ENCODE results near the gene MYO5B.
A peak's percentile ranks its signal among the peaks of the same experiment; 100 is the strongest.

Gene MYO5B

DNA sequence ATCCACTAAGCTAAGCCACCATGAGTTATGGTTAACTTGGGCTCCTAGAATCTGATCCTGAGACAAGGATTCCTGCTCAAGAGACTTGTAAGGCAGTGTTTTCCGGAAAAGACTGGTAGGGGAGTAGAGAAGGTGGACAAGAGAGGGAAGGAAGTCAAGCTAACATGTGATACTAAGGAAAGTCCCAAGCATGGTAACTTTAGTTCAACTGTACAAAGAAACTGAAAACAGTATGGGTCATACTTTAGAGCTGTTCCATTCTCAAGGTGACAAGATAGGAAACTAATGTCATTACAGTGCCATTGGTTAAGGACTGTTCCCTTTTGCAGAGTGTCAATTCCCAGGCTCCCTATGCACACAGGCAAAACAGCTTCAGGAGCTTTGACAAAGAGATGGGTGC lies 5.8 kb downstream of the MYO5B start:
- DNase-seq (ENCODE audit: low read depth): peak; percentile 47
- TF ChIP-seq, protein P1, sequence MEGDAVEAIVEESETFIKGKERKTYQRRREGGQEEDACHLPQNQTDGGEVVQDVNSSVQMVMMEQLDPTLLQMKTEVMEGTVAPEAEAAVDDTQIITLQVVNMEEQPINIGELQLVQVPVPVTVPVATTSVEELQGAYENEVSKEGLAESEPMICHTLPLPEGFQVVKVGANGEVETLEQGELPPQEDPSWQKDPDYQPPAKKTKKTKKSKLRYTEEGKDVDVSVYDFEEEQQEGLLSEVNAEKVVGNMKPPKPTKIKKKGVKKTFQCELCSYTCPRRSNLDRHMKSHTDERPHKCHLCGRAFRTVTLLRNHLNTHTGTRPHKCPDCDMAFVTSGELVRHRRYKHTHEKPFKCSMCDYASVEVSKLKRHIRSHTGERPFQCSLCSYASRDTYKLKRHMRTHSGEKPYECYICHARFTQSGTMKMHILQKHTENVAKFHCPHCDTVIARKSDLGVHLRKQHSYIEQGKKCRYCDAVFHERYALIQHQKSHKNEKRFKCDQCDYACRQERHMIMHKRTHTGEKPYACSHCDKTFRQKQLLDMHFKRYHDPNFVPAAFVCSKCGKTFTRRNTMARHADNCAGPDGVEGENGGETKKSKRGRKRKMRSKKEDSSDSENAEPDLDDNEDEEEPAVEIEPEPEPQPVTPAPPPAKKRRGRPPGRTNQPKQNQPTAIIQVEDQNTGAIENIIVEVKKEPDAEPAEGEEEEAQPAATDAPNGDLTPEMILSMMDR (IDR thresholded peaks at IDR 0.05; ENCODE audit: insufficient read depth, low read depth, low read length, missing control alignments): no peak
- H3K4me3 ChIP-seq (ENCODE audit: low read depth, low read length): no peak overlapping the region

DNA sequence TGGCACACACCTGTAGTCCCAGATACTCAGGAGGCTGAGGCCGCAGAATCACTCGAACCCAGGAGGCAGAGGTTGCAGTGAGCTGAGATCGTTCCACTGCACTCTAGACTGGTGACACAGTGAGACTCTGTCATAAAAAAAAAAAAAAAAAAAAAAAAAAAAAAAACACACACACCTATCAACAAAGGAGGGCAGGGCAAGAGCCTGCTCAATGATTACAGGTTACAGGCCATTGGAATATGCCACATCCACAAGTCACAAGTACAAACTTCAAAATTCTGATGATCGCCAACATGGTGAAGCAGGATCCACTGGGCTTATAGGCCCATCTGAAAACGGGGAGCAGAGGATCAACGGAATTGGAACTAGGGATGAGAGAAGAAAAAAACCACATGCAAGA lies 6.3 kb downstream of the MYO5B start:
- DNase-seq (ENCODE audit: low read depth): no peak
- TF ChIP-seq, protein P1 (IDR thresholded peaks at IDR 0.05; ENCODE audit: insufficient read depth, low read depth, low read length, missing control alignments): no peak
- H3K4me3 ChIP-seq (ENCODE audit: low read depth, low read length): no peak overlapping the region

DNA sequence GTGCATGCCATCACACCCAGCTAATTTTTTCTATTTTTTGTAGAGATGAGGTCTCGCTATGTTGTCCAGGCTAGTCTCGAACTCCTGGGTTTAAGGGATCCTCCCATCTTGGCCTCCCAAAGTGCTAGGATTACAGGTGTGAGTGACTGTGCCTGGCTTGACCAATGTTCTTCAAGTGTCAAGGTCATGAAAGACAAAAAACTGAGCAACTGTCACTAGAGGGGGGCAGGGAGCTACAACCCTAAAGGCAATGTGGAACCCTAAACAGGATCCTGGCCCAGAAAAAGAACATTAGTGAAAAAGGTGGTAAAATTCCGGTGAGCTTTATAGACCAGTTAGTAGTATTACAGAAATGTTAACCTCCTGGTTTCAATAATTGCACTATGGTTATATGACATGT lies 7.3 kb downstream of the MYO5B start:
- TF ChIP-seq, protein P1 (IDR thresholded peaks at IDR 0.05; ENCODE audit: insufficient read depth, low read depth, low read length, missing control alignments): no peak
- DNase-seq (ENCODE audit: low read depth): no peak

DNA sequence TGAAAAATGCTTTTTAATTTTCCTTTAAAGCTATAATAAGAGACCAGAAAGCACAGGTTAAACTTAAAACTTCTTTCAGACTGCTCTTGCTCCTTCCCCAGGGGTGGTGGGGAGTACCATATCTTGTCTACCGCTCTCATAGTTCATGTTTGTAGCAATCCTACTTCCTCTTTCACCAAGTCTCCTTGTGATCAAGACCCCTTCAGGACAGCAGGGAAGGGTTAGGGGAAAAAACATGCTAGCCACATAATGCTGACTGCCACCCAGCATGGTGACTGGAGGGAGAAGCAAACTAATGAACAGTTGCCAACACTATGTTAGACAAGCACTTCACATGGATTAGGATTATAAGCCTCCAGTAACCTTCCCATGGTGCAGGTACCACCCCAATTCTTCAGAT lies 8.6 kb downstream of the MYO5B start:
- no peak for DNase-seq (ENCODE audit: low read depth)
- TF ChIP-seq, protein P1 (IDR thresholded peaks at IDR 0.05; ENCODE audit: insufficient read depth, low read depth, low read length, missing control alignments): no peak
- no peak overlapping the region for H3K4me3 ChIP-seq (ENCODE audit: low read depth, low read length)

More for the DNA sequence above, 7.3 kb downstream of the MYO5B start:
- no peak overlapping the region for H3K4me3 ChIP-seq (ENCODE audit: low read depth, low read length)

DNA sequence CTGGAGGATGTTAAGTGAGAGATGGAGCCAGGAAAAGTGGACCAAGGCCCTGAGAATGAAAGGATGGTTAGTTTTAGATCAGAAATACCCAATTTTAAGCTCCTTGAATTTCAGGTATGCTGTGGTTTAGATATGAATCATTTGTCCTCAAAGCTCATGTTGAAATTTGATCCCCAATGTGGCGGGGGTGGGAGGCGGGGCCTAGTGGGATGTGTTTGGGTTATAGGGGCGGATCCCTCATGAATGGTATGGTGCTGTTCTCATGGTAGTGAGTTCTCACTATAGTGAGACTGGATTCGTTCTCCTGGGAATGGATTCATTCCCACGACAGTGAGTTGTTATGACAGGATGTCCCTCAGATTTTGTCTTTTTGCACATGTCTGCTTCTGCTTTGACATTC lies 11.4 kb downstream of the MYO5B start:
- TF ChIP-seq, protein P1 (IDR thresholded peaks at IDR 0.05; ENCODE audit: insufficient read depth, low read depth, low read length, missing control alignments): no peak
- H3K4me3 ChIP-seq (ENCODE audit: low read depth, low read length): no peak overlapping the region
- DNase-seq (ENCODE audit: low read depth): peak; percentile 18

DNA sequence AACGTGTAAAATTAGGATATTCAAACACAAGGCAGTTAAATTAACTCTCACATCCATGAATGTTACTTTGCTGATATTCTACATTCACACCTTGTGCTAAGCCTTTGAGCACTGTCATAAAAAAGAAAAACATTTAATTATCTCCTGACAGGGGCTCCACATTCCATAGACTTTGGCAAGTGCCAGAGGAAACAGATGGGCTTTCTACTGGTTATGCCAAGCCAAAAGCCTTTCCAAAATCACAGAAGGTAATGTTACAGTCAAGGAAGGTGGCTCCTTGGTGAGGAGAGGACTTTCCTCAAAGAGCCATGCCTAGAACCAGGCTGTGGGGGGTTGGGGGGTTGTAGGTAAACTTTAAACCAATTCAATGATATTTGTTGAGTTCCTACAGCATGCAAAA lies 12.4 kb downstream of the MYO5B start:
- TF ChIP-seq, protein P1 (IDR thresholded peaks at IDR 0.05; ENCODE audit: insufficient read depth, low read depth, low read length, missing control alignments): no peak
- no peak for DNase-seq (ENCODE audit: low read depth)
- H3K4me3 ChIP-seq (ENCODE audit: low read depth, low read length): no peak overlapping the region

DNA sequence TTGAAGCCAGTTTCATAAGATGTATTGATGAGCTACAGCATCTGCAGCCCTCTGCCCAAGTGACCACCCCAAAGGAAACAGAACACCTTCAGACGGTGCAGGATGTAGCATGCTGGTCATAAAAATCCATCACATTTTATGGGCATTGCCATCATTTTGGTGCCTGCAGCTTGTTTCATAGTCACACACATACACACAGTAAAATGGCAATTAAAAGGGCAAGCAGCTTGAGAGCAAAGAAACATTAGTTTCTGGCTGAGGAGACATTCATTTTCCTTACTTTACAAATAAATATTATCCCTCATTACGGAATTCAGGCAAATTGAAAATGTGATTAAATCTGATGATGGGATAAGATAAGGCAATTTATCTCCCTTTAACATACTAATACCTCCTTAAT lies 13.4 kb downstream of the MYO5B start:
- no peak for DNase-seq (ENCODE audit: low read depth)
- TF ChIP-seq, protein P1 (IDR thresholded peaks at IDR 0.05; ENCODE audit: insufficient read depth, low read depth, low read length, missing control alignments): no peak
- no peak overlapping the region for H3K4me3 ChIP-seq (ENCODE audit: low read depth, low read length)
